PC-3 (cell line): ENCODE measurements around the gene PAFAH2. TPM values are rescaled to one million over a fixed set of nuclear protein-coding genes. Genes with fewer than 3 reads are reported as not detected.

ENCODE experiments used
- ATAC-seq: fragments of 200-7000 bp; cut with Tn5 transposase; 2 replicates; pipeline ENCODE4 v1.9.1; 2020; ENCODE audit warnings: mild to moderate bottlenecking, moderate library complexity
- BruUV-seq: library from RNA; stranded (reverse); fragments of 400-500 nt; replicated peaks from 2 replicates; lab custom pipeline; 2021; lab: Mats Ljungman, UMichigan
- CTCF ChIA-PET: fragments of 300-600 bp; sonication (Branson Sonifier 250); formaldehyde crosslinking; loops from one replicate; lab custom pipeline; 2022; ENCODE audit warnings: antibody characterized with exemption; lab: Charles Lee
- POLR2A ChIA-PET: fragments of 300-600 bp; sonication (Branson Sonifier 250); formaldehyde crosslinking; loops from one replicate; lab custom pipeline; 2022; ENCODE audit warnings: antibody characterized with exemption; ENCODE audit not compliant: unreplicated experiment; lab: Charles Lee
- DNase-seq: peaks from one replicate; pipeline ENCODE4 v3.0.0-alpha.2; 2015
- H2AFZ ChIP-seq: fragments of 300-600 bp; sonication (generic); 2 replicates; pipeline ENCODE4 v1.6.0; 2016; ENCODE audit warnings: antibody characterized with exemption, low read length
- H3F3A ChIP-seq: fragments of 300-600 bp; sonication (generic); one replicate; pipeline ENCODE4 v1.6.0; 2017; ENCODE audit warnings: antibody characterized with exemption, low read length, control low read depth, mild to moderate bottlenecking; ENCODE audit not compliant: unreplicated experiment
- H3K27ac ChIP-seq: fragments of 300-600 bp; sonication (generic); 2 replicates; pipeline ENCODE4 v1.5.1; 2016; ENCODE audit warnings: mild to moderate bottlenecking, low read length
- H3K27me3 ChIP-seq: fragments of 300-600 bp; sonication (generic); 2 replicates; pipeline ENCODE4 v1.6.1; 2016; ENCODE audit warnings: low read length, mixed read lengths
- H3K36me3 ChIP-seq: fragments of 300-600 bp; sonication (generic); 2 replicates; pipeline ENCODE4 v1.6.1; 2016; ENCODE audit warnings: low read depth, mixed run types, low read length, mixed read lengths
- H3K4me1 ChIP-seq: fragments of 300-600 bp; sonication (generic); 2 replicates; pipeline ENCODE4 v1.5.1; 2016; ENCODE audit warnings: low read length; ENCODE audit not compliant: insufficient read depth
- H3K4me2 ChIP-seq: fragments of 300-600 bp; sonication (generic); 2 replicates; pipeline ENCODE4 v1.6.0; 2016; ENCODE audit warnings: low read length
- H3K4me3 ChIP-seq: fragments of 300-600 bp; sonication (generic); 2 replicates; pipeline ENCODE4 v1.5.1; 2016; ENCODE audit warnings: mild to moderate bottlenecking, low read length, mixed read lengths
- H3K79me2 ChIP-seq: fragments of 300-600 bp; sonication (generic); 2 replicates; pipeline ENCODE4 v1.6.1; 2017; ENCODE audit warnings: low read length, mixed read lengths
- H3K9ac ChIP-seq: fragments of 300-600 bp; sonication (generic); 2 replicates; pipeline ENCODE4 v1.6.0; 2016; ENCODE audit warnings: mild to moderate bottlenecking, low read length
- H3K9me2 ChIP-seq: fragments of 300-600 bp; sonication (generic); replicated peaks from 2 replicates; pipeline ENCODE4 v1.6.1; 2016; ENCODE audit warnings: mixed run types, low read length, mixed read lengths
- H3K9me3 ChIP-seq: fragments of 300-600 bp; sonication (generic); 2 replicates; pipeline ENCODE4 v1.6.1; 2016; ENCODE audit warnings: low read length, mixed read lengths
- H4K20me1 ChIP-seq: fragments of 300-600 bp; sonication (generic); 2 replicates; pipeline ENCODE4 v1.6.1; 2016; ENCODE audit warnings: low read length, mixed read lengths
- CTCF ChIP-seq: fragments of 300-600 bp; sonication (generic); conservative IDR thresholded peaks from 2 replicates; pipeline ENCODE4 v1.5.1; 2017; ENCODE audit warnings: antibody characterized with exemption, low read depth, mild to moderate bottlenecking, low read length
- EZH2 ChIP-seq: fragments of 300-600 bp; sonication (generic); IDR thresholded peaks from one replicate; pipeline ENCODE4 v1.6.1; 2017; ENCODE audit warnings: antibody characterized with exemption, mild to moderate bottlenecking, low read length; ENCODE audit not compliant: unreplicated experiment
- EZH2phosphoT487 ChIP-seq: fragments of 300-600 bp; sonication (generic); IDR thresholded peaks from 2 replicates; pipeline ENCODE4 v1.6.1; 2018; ENCODE audit warnings: mild to moderate bottlenecking, antibody characterized with exemption, low read length, borderline replicate concordance
- intact Hi-C: fragments of 100-400 bp; cut with micrococcal nuclease; formaldehyde crosslinking; loops from 2 replicates; pipeline ENCODE4 v1.9.0; 2023
- total RNA-seq: library from RNA; depleted of rRNA; stranded (reverse); fragments of >200 nt; gene quantifications from 2 replicates; pipeline ENCODE4 v1.2.3, GENCODE V29; 2014

PAFAH2 gene
- total RNA-seq, 1 experiment from 2014 or later = 9.0 TPM

GRCh38 chr1:26014179-26014578 lies 16.3 kb upstream of the PAFAH2 start:
- no TSS peak for BruUV-seq
- Histone ChIP-seq H3K4me3 (no peak overlapping the region), H3K9me3 (no peaks in the 10 kb centered on the region), H3K9me2 (no peaks in the 10 kb centered on the region), H3F3A (no peaks in the 10 kb centered on the region), H3K9ac (no peak overlapping the region), H3K27ac (no peak overlapping the region), H3K79me2 (no peaks in the 10 kb centered on the region), H3K36me3 (no peaks in the 10 kb centered on the region), H4K20me1 (no peaks in the 10 kb centered on the region), H3K4me1 (no peaks in the 10 kb centered on the region), H2AFZ (no peak overlapping the region), H3K27me3 (no peaks in the 10 kb centered on the region), H3K4me2 (no peak overlapping the region)
- ChIA-PET POLR2A (no interaction called here), CTCF (interaction anchor here (0.6 kb wide), 1 partner anchor 119 kb away, joined by 3 read pairs; no protein-coding TSS in a partner anchor)
- DNase-seq (no peak), ATAC-seq (no peak)
- intact Hi-C loops = no loop called here
- TF ChIP-seq EZH2 (no peak), CTCF (no peak), EZH2phosphoT487 (no peak)

GRCh38 chr1:26012864-26013263 lies 15.0 kb upstream of the PAFAH2 start:
- POLR2A ChIA-PET = no interaction called here
- BruUV-seq = no TSS peak
- no peak for DNase-seq
- H3K9ac ChIP-seq = no peak overlapping the region
- intact Hi-C loops = no loop called here
- no peaks in the 10 kb centered on the region for H3K4me1 ChIP-seq
- no peak overlapping the region for H3K4me2 ChIP-seq
- ATAC-seq = no peak
- CTCF ChIA-PET = no interaction called here
- no peaks in the 10 kb centered on the region for H3F3A ChIP-seq
- no peaks in the 10 kb centered on the region for H3K36me3 ChIP-seq
- H2AFZ ChIP-seq = no peak overlapping the region
- no peaks in the 10 kb centered on the region for H3K9me2 ChIP-seq
- no peaks in the 10 kb centered on the region for H3K9me3 ChIP-seq
- no peaks in the 10 kb centered on the region for H3K79me2 ChIP-seq
- TF ChIP-seq EZH2phosphoT487 (no peak), CTCF (no peak), EZH2 (no peak)
- H3K4me3 ChIP-seq = no peak overlapping the region
- no peaks in the 10 kb centered on the region for H4K20me1 ChIP-seq
- H3K27me3 ChIP-seq = no peaks in the 10 kb centered on the region
- H3K27ac ChIP-seq = no peak overlapping the region

GRCh38 chr1:26010825-26011224 lies 13.0 kb upstream of the PAFAH2 start:
- Histone ChIP-seq H3K4me1 (no peaks in the 10 kb centered on the region), H3K79me2 (no peaks in the 10 kb centered on the region), H3K9ac (no peak overlapping the region), H3K9me2 (no peaks in the 10 kb centered on the region), H3K4me2 (no peak overlapping the region), H3K36me3 (no peaks in the 10 kb centered on the region), H3F3A (no peaks in the 10 kb centered on the region), H4K20me1 (no peaks in the 10 kb centered on the region), H2AFZ (no peak overlapping the region), H3K9me3 (no peaks in the 10 kb centered on the region), H3K27ac (no peak overlapping the region), H3K4me3 (no peak overlapping the region), H3K27me3 (no peaks in the 10 kb centered on the region)
- DNase-seq = no peak
- no peak for ATAC-seq
- ChIA-PET CTCF (no interaction called here), POLR2A (no interaction called here)
- BruUV-seq = no TSS peak
- intact Hi-C loops = no loop called here
- TF ChIP-seq EZH2 = no peak
- no peak for TF ChIP-seq CTCF
- TF ChIP-seq EZH2phosphoT487 = no peak
